Esophagus (tissue), 2 donors: Measurements from ENCODE around the gene PDGFRB. TPM values are rescaled to one million over a fixed set of nuclear protein-coding genes. Genes with fewer than 3 reads are reported as not detected.
A peak's percentile ranks its signal among the peaks of the same experiment; 100 is the strongest.
"Not testable (repeated sequence)": the region's sequence is repeated elsewhere in the genome, so short reads cannot be mapped to it uniquely, and the experiment has no call there.

Experiments used
- H3K27ac ChIP-seq, 2 donors: one replicate each; pipeline ENCODE4 v1.5.1; 2013; ENCODE audit warnings: low read depth in 2 of 2, mild to moderate bottlenecking in 2 of 2, inconsistent platforms in 1 of 2, low read length in 1 of 2, moderate library complexity in 1 of 2
- H3K27me3 ChIP-seq, 2 donors: one replicate each; pipeline ENCODE4 v1.6.1; 2013; ENCODE audit warnings: low read length in 2 of 2, control low read depth in 1 of 2, mild to moderate bottlenecking in 1 of 2; ENCODE audit not compliant: insufficient read depth in 2 of 2, control insufficient read depth in 1 of 2
- H3K36me3 ChIP-seq, 2 donors: one replicate each; pipeline ENCODE4 v1.6.1; 2013; ENCODE audit warnings: low read length in 1 of 2; ENCODE audit not compliant: control insufficient read depth in 2 of 2, insufficient read depth in 2 of 2
- H3K4me1 ChIP-seq, 2 donors: one replicate each; pipeline ENCODE4 v1.6.1; 2013; ENCODE audit warnings: low read length in 1 of 2; ENCODE audit not compliant: control insufficient read depth in 2 of 2, insufficient read depth in 2 of 2
- H3K4me3 ChIP-seq, 2 donors: one replicate each; pipeline ENCODE4 v1.5.1; 2013; ENCODE audit warnings: low read length in 2 of 2, mild to moderate bottlenecking in 2 of 2, low read depth in 1 of 2, moderate library complexity in 1 of 2
- H3K9me3 ChIP-seq, 2 donors: one replicate each; pipeline ENCODE4 v1.6.1; 2013; ENCODE audit warnings: mild to moderate bottlenecking in 2 of 2, low read depth in 1 of 2, low read length in 1 of 2, moderate library complexity in 1 of 2; ENCODE audit not compliant: control insufficient read depth in 2 of 2, insufficient read depth in 1 of 2
- WGBS, 2 donors: extraction: QIAGEN DNeasy Blood & Tissue Kit; methylation state at CpG; one replicate each; pipeline ENCODE4 v1.1.7; 2013; 5-methylcytosine and 5-hydroxymethylcytosine counted together
- polyA plus RNA-seq, 2 donors: library from polyadenylated mRNA; stranded (reverse); fragments of 200-250 nt; gene quantifications; one replicate each; pipeline ENCODE4 v1.2.3, GENCODE V29; 2013
- donor health status: healthy with polysubstance abuse.
- donor health status: Bipolar disorder and iron deficiency.

The PDGFRB gene
- polyA plus RNA-seq, 2 donors, result 7.9 to 9.6 TPM

GRCh38 chr5:150104550-150104870 is 51.1 kb downstream of the PDGFRB start:
- H3K4me1 ChIP-seq, result no peaks in the 10 kb centered on the region
- H3K4me3 ChIP-seq, result no peak overlapping the region
- H3K27ac ChIP-seq, result no peak overlapping the region
- H3K9me3 ChIP-seq, result no peaks in the 10 kb centered on the region
- WGBS, 2 donors, result 86 to 90% methylated on average over 2 of the region's 2 CpGs
- H3K27me3 ChIP-seq, result no peaks in the 10 kb centered on the region
- no peaks in the 10 kb centered on the region for H3K36me3 ChIP-seq

GRCh38 chr5:150103678-150104549 is 51.7 kb downstream of the PDGFRB start:
- no peaks in the 10 kb centered on the region for H3K9me3 ChIP-seq
- 77 to 92% methylated on average over 5 of the region's 5 CpGs for WGBS, 2 donors

GRCh38 chr5:150101023-150101422 is 54.6 kb downstream of the PDGFRB start:
- no peaks in the 10 kb centered on the region for H3K4me1 ChIP-seq
- WGBS, 2 donors, result 62 to 72% methylated on average over 6 of the region's 6 CpGs
- H3K27me3 ChIP-seq, result no peaks in the 10 kb centered on the region

More at GRCh38 chr5:150103678-150104549, 51.7 kb downstream of the PDGFRB start:
- Histone ChIP-seq H3K4me3 (no peak overlapping the region), H3K27ac (no peak overlapping the region), H3K4me1 (no peaks in the 10 kb centered on the region), H3K36me3 (no peaks in the 10 kb centered on the region), H3K27me3 (no peaks in the 10 kb centered on the region)

GRCh38 chr5:150097152-150097551 is 58.5 kb downstream of the PDGFRB start:
- Histone ChIP-seq H3K4me1 (no peaks in the 10 kb centered on the region), H3K36me3 (no peaks in the 10 kb centered on the region), H3K9me3 (no peaks in the 10 kb centered on the region), H3K27ac (no peak overlapping the region), H3K27me3 (no peaks in the 10 kb centered on the region), H3K4me3 (no peak overlapping the region)

More at GRCh38 chr5:150101023-150101422, 54.6 kb downstream of the PDGFRB start:
- Histone ChIP-seq H3K9me3 (no peaks in the 10 kb centered on the region), H3K27ac (no peak overlapping the region), H3K4me3 (no peak overlapping the region), H3K36me3 (no peaks in the 10 kb centered on the region)

- H3K27me3 ChIP-seq, result no peaks in the 10 kb centered on the region
- no peaks in the 10 kb centered on the region for H3K4me1 ChIP-seq
- H3K36me3 ChIP-seq, result no peaks in the 10 kb centered on the region
- H3K4me3 ChIP-seq, result no peak overlapping the region
- WGBS, 2 donors, result 75 to 79% methylated on average over 3 of the region's 3 CpGs
- peak overlapping the region in 1 of 2 donors; percentile 13 for H3K27ac ChIP-seq
- H3K9me3 ChIP-seq, result no peaks in the 10 kb centered on the region
Observed at GRCh38 chr5:150092159-150092787, 63.4 kb downstream of the PDGFRB start.

DNA sequence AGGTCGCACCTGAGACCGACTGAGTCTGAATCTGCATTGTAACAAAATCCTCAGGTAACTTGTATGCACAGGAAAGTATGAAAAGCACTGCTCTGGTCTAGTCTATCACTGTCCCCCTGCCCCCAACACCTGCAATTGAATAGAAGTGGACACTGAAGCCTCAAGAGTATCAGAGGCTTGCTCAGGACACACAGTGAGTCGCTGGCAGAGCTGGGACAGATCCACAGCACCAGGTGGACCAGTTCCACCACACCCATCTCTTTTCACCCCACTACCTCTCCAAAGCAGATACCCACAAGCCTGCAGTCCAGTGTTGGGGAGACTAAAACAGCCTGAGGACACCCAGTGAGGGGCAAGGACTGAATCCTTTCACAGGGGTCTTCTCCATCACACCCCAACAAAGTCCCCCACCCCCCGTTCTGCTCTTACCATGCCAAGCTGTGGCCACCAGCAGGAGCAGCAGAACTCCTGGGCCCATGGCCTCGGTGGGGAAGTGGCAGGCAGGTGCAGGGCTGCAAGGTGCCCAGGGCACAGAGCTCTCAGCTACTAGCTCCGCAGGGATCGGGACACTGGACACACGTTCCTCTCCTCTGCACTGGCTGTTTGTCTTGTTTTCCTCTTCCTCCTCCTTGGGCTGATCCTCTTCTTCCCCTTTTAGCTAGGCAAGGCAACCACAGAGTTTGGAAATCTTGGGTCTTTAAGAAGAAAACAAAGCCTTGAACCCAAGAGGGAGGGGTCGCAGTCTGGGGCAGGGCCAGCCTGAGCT is 69.5 kb downstream of the PDGFRB start, which contains the start of gene CSF1R:
Gene CSF1R, minus strand, starts transcription at position 605 of the 766 bp plus-strand sequence. Its CDS starts 127 bp downstream, at position 478.
- no peaks in the 10 kb centered on the region for H3K27me3 ChIP-seq
- H3K27ac ChIP-seq, result no peak within 1 kb of the TSS
- peak within 1 kb of the TSS in 1 of 2 donors; percentile 24 for H3K4me3 ChIP-seq
- no peaks in the 10 kb centered on the region for H3K36me3 ChIP-seq
- 82 to 83% methylated on average over 9 of the region's 9 CpGs for WGBS, 2 donors
- H3K4me1 ChIP-seq, result no peaks in the 10 kb centered on the region
- H3K9me3 ChIP-seq, result no peaks in the 10 kb centered on the region

- Histone ChIP-seq H3K9me3 (peaks cover 0 to 3% of the 10 kb centered on the region in 2 donors), H3K36me3 (no peaks in the 10 kb centered on the region), H3K4me1 (no peaks in the 10 kb centered on the region), H3K4me3 (no peak overlapping the region), H3K27me3 (no peaks in the 10 kb centered on the region), H3K27ac (no peak overlapping the region)
- 84 to 91% methylated on average over 7 of the region's 7 CpGs for WGBS, 2 donors
Observed at GRCh38 chr5:150085191-150085912, 70.3 kb downstream of the PDGFRB start.

GRCh38 chr5:150084754-150085153 is 70.9 kb downstream of the PDGFRB start:
- 87 to 90% methylated on average over 6 of the region's 6 CpGs for WGBS, 2 donors
- H3K27ac ChIP-seq, H3K9me3 ChIP-seq, H3K4me3 ChIP-seq, H3K4me1 ChIP-seq, H3K27me3 ChIP-seq, H3K36me3 ChIP-seq: not testable (repeated sequence)

- WGBS, 2 donors, result 73 to 78% methylated on average over 6 of the region's 6 CpGs
- Histone ChIP-seq H3K27ac (no peak overlapping the region), H3K4me3 (no peak overlapping the region)
Observed at GRCh38 chr5:150082889-150083288, 72.8 kb downstream of the PDGFRB start.

More at GRCh38 chr5:150082889-150083288, 72.8 kb downstream of the PDGFRB start:
- Histone ChIP-seq H3K4me1 (no peaks in the 10 kb centered on the region), H3K27me3 (no peaks in the 10 kb centered on the region), H3K36me3 (no peaks in the 10 kb centered on the region), H3K9me3 (peaks cover 0 to 3% of the 10 kb centered on the region in 2 donors)
